GM12878 (cell line): ENCODE data around the gene GRM1.

ENCODE experiments used
- CTCF ChIP-seq, 3 experiments: IDR thresholded peaks in 2 of 3; conservative IDR thresholded peaks in 1 of 3; 2 replicates each; pipeline ENCODE4 v1.5.1; 2011; ENCODE audit warnings: low read depth in 3 of 3, low read length in 3 of 3, mild to moderate bottlenecking in 3 of 3, control low read depth in 2 of 3, moderate library complexity in 2 of 3, inconsistent platforms in 1 of 3, mixed read lengths in 1 of 3; ENCODE audit not compliant: control insufficient read depth in 2 of 3, insufficient read depth in 1 of 3; ENCODE audit errors: extremely low read depth in 1 of 3
- GATAD2B ChIP-seq: fragments of 450-650 bp; conservative IDR thresholded peaks from 2 replicates; pipeline ENCODE4 v1.6.1; 2017; ENCODE audit warnings: low read depth, mild to moderate bottlenecking, moderate library complexity
- HCFC1 ChIP-seq: fragments of 150-350 bp; IDR thresholded peaks from 2 replicates; pipeline ENCODE4 v1.6.1; 2014; ENCODE audit warnings: low read length
- IKZF1 ChIP-seq: fragments of 450-650 bp; conservative IDR thresholded peaks from 2 replicates; pipeline ENCODE4 v1.6.1; 2017; ENCODE audit warnings: antibody characterized with exemption, mild to moderate bottlenecking
- MAX ChIP-seq: IDR thresholded peaks from 2 replicates; pipeline ENCODE4 v1.6.1; 2012; ENCODE audit warnings: low read depth, low read length, improper control_type of control experiment
- POLR2A ChIP-seq: IDR thresholded peaks from 2 replicates; pipeline ENCODE4 v1.6.1; 2011; ENCODE audit warnings: low read depth, mild to moderate bottlenecking, low read length
- RB1 ChIP-seq: fragments of 450-650 bp; formaldehyde crosslinking; IDR thresholded peaks from 2 replicates; pipeline ENCODE4 v1.6.1; 2017; ENCODE audit warnings: mild to moderate bottlenecking, borderline replicate concordance
- RCOR1 ChIP-seq: conservative IDR thresholded peaks from 2 replicates; pipeline ENCODE4 v1.6.1; 2012; ENCODE audit warnings: low read depth, low read length, improper control_type of control experiment
- SMC3 ChIP-seq: IDR thresholded peaks from 2 replicates; pipeline ENCODE4 v1.6.1; 2011; ENCODE audit warnings: low read length, improper control_type of control experiment, borderline replicate concordance
- TAF1 ChIP-seq: IDR thresholded peaks from 2 replicates; pipeline ENCODE4 v1.6.1; 2011; ENCODE audit warnings: mild to moderate bottlenecking, low read depth, low read length, borderline replicate concordance
- TCF7 ChIP-seq: IDR thresholded peaks from 2 replicates; pipeline ENCODE4 v1.6.1; 2014; ENCODE audit warnings: antibody characterized with exemption, borderline replicate concordance
- ZNF274 ChIP-seq: IDR thresholded peaks from one replicate; pipeline ENCODE4 v1.8.0; 2011; ENCODE audit not compliant: insufficient read length, insufficient read depth
- ZZZ3 ChIP-seq: IDR thresholded peaks from 2 replicates; pipeline ENCODE4 v1.6.1; 2011; ENCODE audit warnings: low read depth; ENCODE audit not compliant: control insufficient read depth, insufficient read length

- TF ChIP-seq HCFC1: no peak
- no peak for TF ChIP-seq CTCF (IDR thresholded peaks at IDR 0.05 in 2 of 3, conservative IDR thresholded peaks at IDR 0.05 in 1 of 3; ENCODE audit: control insufficient read depth in 2 of 3, extremely low read depth in 1 of 3, insufficient read depth in 1 of 3, low read depth in 3 of 3, low read length in 3 of 3)
- TF ChIP-seq ZZZ3: no peak
- TF ChIP-seq ZNF274: no peak
- TF ChIP-seq SMC3: no peak
- TF ChIP-seq RCOR1: no peak
- no peak for TF ChIP-seq MAX
- TF ChIP-seq POLR2A: no peak
- no peak for TF ChIP-seq TCF7
- no peak for TF ChIP-seq GATAD2B
- TF ChIP-seq IKZF1: no peak
- TF ChIP-seq RB1: no peak
- no peak for TF ChIP-seq TAF1
Observed at GRCh38 chr6:146420255-146420654, 391.4 kb downstream of the GRM1 start.
